Measurements from ENCODE around the gene CEACAM20.
A peak's percentile ranks its signal among the peaks of the same experiment; 100 is the strongest.
"Not testable (repeated sequence)": the region's sequence is repeated elsewhere in the genome, so short reads cannot be mapped to it uniquely, and the experiment has no call there.

The CEACAM20 gene

DNA sequence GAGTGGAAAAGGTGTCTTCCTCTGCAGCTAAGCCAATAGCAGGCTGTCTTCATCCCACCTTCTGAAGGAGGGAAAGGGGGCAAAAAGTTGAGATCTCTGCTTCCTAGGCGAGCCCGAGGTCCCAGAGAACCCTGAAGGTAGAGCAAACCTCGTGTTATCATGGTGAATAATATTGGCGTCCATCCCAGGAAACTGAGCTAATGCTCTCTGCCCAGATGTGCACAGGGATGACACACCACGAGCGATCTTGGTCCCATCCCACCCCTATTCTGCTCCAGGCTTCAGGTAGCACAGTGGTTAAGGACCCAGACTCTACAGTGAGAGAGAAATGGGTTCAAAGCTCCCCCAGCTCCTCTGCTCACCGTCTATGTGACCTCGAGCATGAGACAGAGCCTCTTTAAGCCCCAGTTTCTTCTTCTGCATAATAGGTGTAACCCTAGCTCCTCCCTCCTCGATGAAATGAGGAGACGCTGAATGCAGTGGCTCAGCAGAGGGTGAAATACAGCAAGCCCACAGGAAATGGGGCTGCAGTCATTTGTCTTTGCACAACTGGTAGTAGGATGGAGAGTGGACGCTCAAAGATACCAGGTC is 9.9 kb upstream of the CEACAM20 start:
- H3K4me3 ChIP-seq (ENCODE audit: control insufficient read depth, low read depth, low read length): no peak overlapping the region
- TF ChIP-seq, protein P1, sequence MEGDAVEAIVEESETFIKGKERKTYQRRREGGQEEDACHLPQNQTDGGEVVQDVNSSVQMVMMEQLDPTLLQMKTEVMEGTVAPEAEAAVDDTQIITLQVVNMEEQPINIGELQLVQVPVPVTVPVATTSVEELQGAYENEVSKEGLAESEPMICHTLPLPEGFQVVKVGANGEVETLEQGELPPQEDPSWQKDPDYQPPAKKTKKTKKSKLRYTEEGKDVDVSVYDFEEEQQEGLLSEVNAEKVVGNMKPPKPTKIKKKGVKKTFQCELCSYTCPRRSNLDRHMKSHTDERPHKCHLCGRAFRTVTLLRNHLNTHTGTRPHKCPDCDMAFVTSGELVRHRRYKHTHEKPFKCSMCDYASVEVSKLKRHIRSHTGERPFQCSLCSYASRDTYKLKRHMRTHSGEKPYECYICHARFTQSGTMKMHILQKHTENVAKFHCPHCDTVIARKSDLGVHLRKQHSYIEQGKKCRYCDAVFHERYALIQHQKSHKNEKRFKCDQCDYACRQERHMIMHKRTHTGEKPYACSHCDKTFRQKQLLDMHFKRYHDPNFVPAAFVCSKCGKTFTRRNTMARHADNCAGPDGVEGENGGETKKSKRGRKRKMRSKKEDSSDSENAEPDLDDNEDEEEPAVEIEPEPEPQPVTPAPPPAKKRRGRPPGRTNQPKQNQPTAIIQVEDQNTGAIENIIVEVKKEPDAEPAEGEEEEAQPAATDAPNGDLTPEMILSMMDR (IDR thresholded peaks at IDR 0.05; ENCODE audit: control insufficient read depth, insufficient read depth, low read depth, low read length, missing control alignments): no peak
- no peak for DNase-seq (ENCODE audit: low read depth)

DNA sequence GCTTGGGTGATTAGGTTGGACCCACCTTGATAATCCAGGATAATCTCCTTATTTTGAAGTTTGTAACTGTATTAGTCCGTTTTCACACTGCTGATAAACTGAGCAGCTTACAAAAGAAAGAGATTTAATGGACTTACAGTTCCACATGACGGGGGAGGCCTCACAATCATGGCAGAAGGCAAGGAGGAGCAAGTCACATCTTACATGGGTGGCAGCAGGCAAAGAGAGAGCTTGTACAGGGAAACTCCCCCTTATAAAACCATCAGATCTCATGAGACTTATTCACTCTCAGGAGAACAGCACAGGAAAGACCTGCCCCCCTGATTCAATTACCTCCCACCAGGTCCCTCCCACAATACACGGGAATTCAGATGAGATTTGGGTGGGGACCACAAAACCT is 5.9 kb upstream of the CEACAM20 start:
- DNase-seq (ENCODE audit: low read depth); H3K4me3 ChIP-seq (ENCODE audit: control insufficient read depth, low read depth, low read length): not testable (repeated sequence)

DNA sequence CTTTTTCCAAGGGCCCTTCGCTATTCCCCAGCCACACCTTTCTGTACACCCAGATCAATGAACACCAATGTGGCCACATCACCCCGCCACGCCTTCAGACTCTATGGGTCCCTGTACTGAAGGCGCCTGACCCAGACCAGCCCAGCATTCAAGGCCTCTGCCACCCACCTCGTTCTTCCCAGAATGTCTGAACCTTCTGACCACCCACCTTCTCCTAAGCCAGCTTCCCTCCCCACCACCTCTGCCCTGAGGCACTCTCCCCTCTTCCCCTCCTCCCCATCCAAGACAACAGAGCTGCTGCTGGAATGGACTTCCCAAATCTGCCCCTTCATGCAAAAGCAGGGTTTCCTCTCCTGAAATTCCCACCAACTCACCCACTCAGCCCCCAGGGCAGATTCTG is 3.3 kb upstream of the CEACAM20 start:
- no peak for DNase-seq (ENCODE audit: low read depth)
- TF ChIP-seq, protein P1 (IDR thresholded peaks at IDR 0.05; ENCODE audit: control insufficient read depth, insufficient read depth, low read depth, low read length, missing control alignments): no peak
- no peak overlapping the region for H3K4me3 ChIP-seq (ENCODE audit: control insufficient read depth, low read depth, low read length)

DNA sequence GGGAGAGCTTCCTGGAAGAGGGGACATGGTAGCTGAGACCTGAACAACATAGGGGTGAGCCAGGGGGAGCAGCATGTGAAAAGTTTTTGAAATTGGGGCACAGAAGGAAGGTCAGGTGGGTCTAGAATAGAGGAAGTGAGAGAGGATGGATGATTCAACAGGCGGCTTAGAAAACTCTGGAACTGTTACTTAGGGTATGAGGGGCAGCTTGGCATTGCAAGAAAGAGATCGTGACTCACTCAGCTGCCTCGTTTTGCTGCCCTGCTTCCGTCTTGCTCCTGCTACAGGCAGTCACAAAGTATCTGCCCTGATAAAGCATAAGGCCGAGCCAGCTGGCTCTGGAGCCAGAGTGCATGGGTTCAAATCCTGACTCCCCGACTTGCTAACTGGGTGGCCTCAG is 1.3 kb upstream of the CEACAM20 start:
- TF ChIP-seq, protein P1 (IDR thresholded peaks at IDR 0.05; ENCODE audit: control insufficient read depth, insufficient read depth, low read depth, low read length, missing control alignments): no peak
- H3K4me3 ChIP-seq (ENCODE audit: control insufficient read depth, low read depth, low read length): no peak overlapping the region
- peak; percentile 17 for DNase-seq (ENCODE audit: low read depth)

DNA sequence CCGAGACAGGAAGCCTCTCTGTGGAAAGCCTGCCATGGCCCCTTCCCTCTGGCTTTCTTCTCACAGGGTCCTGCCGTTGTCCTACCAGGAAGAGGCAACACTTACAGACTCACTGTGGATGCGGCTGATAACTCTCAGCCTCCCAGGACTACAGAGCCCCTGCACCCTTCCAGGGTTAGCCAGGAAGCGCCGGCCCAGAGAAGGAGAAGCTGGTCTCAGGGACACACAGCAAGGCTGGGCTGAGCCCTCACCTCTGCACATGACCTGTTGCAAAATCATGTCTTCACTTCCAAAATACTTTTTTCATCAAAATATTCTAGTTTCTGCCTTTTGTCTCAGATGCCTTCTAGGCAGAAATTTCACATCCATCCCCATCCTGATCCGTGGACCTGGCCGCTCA is 1.9 kb downstream of the CEACAM20 start:
- no peak for DNase-seq (ENCODE audit: low read depth)
- no peak overlapping the region for H3K4me3 ChIP-seq (ENCODE audit: control insufficient read depth, low read depth, low read length)
- TF ChIP-seq, protein P1 (IDR thresholded peaks at IDR 0.05; ENCODE audit: control insufficient read depth, insufficient read depth, low read depth, low read length, missing control alignments): no peak

DNA sequence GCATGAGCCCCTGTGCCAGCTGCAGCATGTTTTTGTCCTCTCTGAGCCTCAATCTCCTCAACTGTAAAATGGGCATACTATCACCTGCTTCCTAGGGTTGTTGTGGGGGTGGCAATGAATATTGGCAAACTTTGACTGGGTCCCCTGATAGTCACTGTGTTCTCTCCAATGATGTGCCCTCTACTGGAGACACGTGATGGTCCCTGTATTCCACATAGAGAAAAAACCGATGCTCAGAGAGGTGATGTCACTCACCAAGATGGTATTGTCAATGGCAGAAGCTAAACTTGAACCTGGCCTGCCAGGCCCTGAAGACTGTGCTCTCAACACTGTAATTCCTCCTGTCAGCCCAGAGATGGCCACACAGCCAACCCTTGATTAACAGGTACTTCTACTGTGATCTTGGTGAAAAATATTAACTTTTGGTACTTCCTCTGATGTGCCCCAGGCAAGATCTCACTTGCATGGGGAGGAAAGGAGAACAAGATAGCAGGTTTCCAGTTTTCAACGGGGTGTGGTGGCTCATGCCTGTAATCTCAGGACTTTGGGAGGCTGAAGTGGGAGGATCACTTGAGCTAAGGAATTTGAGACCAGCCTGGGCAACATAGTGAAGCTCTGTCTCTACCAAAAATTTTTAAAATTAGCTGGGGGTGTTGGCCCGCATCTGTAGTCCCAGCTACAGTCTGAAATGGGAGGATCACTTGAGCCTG is 3.6 kb downstream of the CEACAM20 start:
- no peak for DNase-seq (ENCODE audit: low read depth)
- TF ChIP-seq, protein P1 (IDR thresholded peaks at IDR 0.05; ENCODE audit: control insufficient read depth, insufficient read depth, low read depth, low read length, missing control alignments): no peak

DNA sequence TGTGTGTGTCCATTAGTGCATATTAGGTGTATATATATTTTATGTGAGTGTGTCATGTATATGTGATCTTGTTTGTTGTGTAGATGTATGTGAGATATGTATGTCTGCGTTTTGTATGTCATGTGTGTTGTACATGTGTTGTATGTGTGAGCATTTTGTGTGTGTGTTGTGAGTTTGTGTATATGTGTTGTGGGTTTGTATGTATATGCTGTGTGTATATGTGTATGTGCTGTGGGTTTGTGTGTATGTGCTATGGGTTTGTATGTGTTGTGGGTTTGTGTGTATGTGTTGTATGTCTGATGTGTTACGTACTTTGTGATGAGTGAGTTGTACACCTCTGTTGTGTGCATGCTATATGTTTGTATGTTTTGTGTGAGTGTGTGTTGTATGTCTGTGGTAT is 8.1 kb downstream of the CEACAM20 start:
- H3K4me3 ChIP-seq (ENCODE audit: control insufficient read depth, low read depth, low read length): no peak overlapping the region
- TF ChIP-seq, protein P1 (IDR thresholded peaks at IDR 0.05; ENCODE audit: control insufficient read depth, insufficient read depth, low read depth, low read length, missing control alignments): no peak
- DNase-seq (ENCODE audit: low read depth): no peak

More for the DNA sequence above, 3.6 kb downstream of the CEACAM20 start:
- H3K4me3 ChIP-seq (ENCODE audit: control insufficient read depth, low read depth, low read length): no peak overlapping the region

Measured in AG09309 (cell line).